Measurements from ENCODE around the gene RAB31. TPM values are rescaled to one million over a fixed set of nuclear protein-coding genes. Genes with fewer than 3 reads are reported as not detected.
A peak's percentile ranks its signal among the peaks of the same experiment; 100 is the strongest.

RAB31 gene
- total RNA-seq = 10 to 100 TPM; 12.2 to 22.0 (median 15.6) TPM

GRCh38 chr18:9708057-9708433, at the start of gene RAB31:
Gene RAB31, plus strand, starts transcription at chr18:9708301. Its CDS starts 105 bp downstream, at chr18:9708406.
- H3K4me3 ChIP-seq (ENCODE audit: low read depth, poor library complexity, severe bottlenecking) = peak within 1 kb of the TSS; percentile 68
- intact Hi-C loops (cut with DNase I; ENCODE audit: low total_unique reads) = no loop called here
- peak; percentile 54 to 94 for DNase-seq (ENCODE audit: low spot score in 2 of 2)
- 2 to 10% methylated on average over 2 to 18 of the region's 59 CpGs for WGBS, 2 donors
- no peak for TF ChIP-seq CTCF (IDR thresholded peaks at IDR 0.05)
- TF ChIP-seq POLR2A (IDR thresholded peaks at IDR 0.05) = peak in 1 of 2 donors; percentile 1

GRCh38 chr18:9659499-9660375, 48.4 kb upstream of the RAB31 start:
- WGBS, 2 donors = 92 to 93% methylated on average over 24 of the region's 24 CpGs
- TF ChIP-seq POLR2A (IDR thresholded peaks at IDR 0.05) (no peak), CTCF (IDR thresholded peaks at IDR 0.05) (no peak)
- intact Hi-C loops (cut with DNase I; ENCODE audit: low total_unique reads) = no loop called here
- no peak for DNase-seq (ENCODE audit: low spot score in 2 of 2)
- no peak overlapping the region for H3K4me3 ChIP-seq (ENCODE audit: low read depth, poor library complexity, severe bottlenecking)

GRCh38 chr18:9661564-9661963, 46.5 kb upstream of the RAB31 start:
- TF ChIP-seq POLR2A (IDR thresholded peaks at IDR 0.05) (no peak), CTCF (IDR thresholded peaks at IDR 0.05) (no peak)
- no peak overlapping the region for H3K4me3 ChIP-seq (ENCODE audit: low read depth, poor library complexity, severe bottlenecking)
- DNase-seq (ENCODE audit: low spot score in 2 of 2) = no peak
- WGBS, 2 donors = 93 to 100% methylated on average over 1 of the region's 1 CpG
- intact Hi-C loops (cut with DNase I; ENCODE audit: low total_unique reads) = no loop called here

GRCh38 chr18:9663377-9663776, 44.7 kb upstream of the RAB31 start:
- no peak for DNase-seq (ENCODE audit: low spot score in 2 of 2)
- TF ChIP-seq POLR2A (IDR thresholded peaks at IDR 0.05) (no peak), CTCF (IDR thresholded peaks at IDR 0.05) (no peak)
- intact Hi-C loops (cut with DNase I; ENCODE audit: low total_unique reads) = no loop called here
- no peak overlapping the region for H3K4me3 ChIP-seq (ENCODE audit: low read depth, poor library complexity, severe bottlenecking)
- 91 to 98% methylated on average over 8 of the region's 8 CpGs for WGBS, 2 donors

GRCh38 chr18:9665314-9665713, 42.8 kb upstream of the RAB31 start:
- no peak for TF ChIP-seq CTCF (IDR thresholded peaks at IDR 0.05)
- TF ChIP-seq POLR2A (IDR thresholded peaks at IDR 0.05) = no peak
- 90 to 91% methylated on average over 3 of the region's 3 CpGs for WGBS, 2 donors
- no peak overlapping the region for H3K4me3 ChIP-seq (ENCODE audit: low read depth, poor library complexity, severe bottlenecking)
- DNase-seq (ENCODE audit: low spot score in 2 of 2) = no peak
- intact Hi-C loops (cut with DNase I; ENCODE audit: low total_unique reads) = no loop called here

Measured in lower leg skin (tissue), 4 donors.